Inferior parietal cortex (tissue), 1 donor: ENCODE measurements around the gene IFFO2.

ENCODE experiments used
- DNase-seq: peaks from one replicate; pipeline ENCODE4 v3.0.0-alpha.2; 2016; ENCODE audit errors: extremely low spot score

Gene IFFO2

DNA sequence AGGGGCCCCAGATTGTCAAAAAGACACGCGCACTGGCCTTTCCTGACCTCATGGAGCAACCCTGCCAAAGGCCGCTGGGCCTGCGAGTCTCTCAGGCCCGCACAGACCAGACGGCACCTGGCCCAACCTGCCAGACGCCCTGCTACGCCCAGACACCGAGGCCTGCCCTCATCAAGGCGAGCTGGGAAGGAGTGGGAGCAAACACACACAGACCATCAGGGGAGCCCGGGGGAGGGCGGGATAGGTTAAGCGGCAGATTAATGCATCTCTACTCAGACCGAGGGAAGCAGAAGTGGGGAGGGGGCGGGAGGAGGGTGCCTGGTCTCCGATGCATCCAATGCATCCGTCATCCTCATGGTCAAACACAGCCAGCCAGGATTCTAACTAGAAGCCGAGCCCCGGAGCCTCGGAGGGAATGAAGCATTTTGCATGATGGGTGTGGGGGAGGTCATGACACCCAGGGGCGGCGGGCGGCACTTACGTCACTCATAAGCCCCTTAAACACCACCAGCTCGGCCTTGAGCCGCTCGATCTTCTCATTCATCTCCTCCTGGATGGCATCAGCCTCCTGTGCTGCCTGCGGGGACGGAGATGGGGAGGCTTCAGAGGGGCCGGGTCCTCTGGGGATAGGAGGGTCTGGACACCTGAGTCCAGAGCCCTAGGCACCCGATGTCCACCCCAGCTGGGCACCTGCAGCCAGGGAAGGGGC lies 37.1 kb downstream of the IFFO2 start:
- no peak for DNase-seq

- no peak for DNase-seq
These were observed 38.1 kb downstream of the IFFO2 start for GRCh38 chr1:18918417-18918816.

- DNase-seq: no peak
These were observed 39.2 kb downstream of the IFFO2 start for GRCh38 chr1:18917071-18917799.

GRCh38 chr1:18915341-18915740 lies 41.1 kb downstream of the IFFO2 start:
- DNase-seq: no peak

DNA sequence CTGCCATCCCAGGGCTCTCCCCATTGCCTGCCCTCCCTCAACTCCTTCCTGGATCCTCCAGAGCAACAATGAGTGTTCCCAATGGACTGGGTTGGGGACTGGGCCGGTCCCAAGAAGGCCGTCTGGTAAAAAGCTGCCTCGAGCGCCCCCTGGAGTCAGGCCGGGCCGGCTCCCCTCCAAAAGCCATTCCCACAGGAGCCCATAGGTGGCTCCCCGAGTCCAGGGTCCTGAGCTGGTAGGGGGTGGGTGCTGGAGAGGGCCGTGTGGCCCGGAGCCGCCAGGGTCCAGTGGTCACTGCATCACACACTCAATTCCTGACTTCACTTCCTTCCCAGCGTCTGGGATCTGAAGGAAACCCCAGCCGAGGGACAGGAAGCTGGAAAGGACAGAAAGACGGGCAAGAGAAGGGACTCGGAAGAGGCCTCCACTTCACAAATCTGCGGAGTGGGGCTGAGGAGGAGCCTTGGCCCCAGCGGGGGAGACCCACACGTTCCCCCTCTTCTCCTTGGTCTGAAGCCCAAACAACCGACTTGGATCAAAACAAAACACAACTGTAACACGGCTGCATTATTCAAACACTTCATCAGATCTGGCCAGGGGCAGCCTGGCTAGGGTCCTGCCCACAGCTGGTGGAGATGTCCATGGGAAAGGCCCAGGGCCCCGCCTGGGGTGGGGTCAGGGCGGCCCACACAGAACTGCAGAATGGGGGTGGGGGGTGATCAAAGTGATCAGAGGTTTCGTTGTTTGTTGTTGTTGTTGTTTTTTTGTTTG lies 43.2 kb downstream of the IFFO2 start:
- peak; percentile 76 for DNase-seq

GRCh38 chr1:18912550-18912949 lies 43.9 kb downstream of the IFFO2 start:
- DNase-seq: no peak

GRCh38 chr1:18908911-18909771 lies 47.3 kb downstream of the IFFO2 start:
- DNase-seq: no peak

DNA sequence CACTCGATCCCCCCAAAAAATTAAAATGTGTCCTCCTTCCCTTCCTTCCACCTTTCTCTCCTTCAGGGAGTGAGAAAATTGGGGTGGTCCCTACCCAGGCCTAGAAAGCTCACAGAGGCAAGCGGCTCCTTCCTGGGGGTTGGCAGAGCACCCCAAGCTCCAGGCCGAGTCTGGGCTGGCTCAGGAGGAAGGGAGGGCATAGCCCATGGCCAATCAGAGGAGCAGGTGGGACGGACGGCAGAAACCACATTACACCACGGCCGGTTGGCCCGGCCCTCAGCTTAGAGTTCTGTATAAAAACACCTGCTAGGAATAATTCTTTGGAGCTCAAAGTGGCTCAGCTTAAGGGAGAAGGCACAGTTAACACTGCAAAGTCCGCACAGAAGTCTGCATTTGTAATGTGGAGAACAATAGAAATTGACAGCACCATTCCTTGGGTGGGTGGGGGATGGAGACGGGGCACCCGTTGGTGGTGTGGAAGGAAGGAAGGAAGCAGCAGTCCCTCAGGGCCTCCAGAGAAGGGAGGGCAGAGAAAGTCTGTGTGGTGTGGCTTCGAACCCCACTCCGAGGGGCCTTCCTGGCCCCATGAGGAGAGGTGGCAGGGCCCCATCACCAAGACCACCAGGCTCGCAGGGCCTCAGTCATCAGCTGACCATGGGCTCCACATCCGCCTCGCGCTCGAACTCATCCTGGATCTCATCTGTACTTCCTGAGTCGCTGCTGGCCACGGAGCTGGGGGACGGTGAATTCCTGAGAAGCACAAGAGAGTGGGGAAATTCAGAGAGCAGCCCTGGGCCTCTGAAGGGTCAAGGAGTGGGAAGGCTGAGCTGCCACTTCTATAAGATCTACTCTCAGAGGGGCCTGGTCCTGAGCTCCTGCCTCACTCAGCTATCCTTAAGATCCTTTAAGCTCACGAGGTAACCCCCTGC lies 48.3 kb downstream of the IFFO2 start:
- no peak for DNase-seq

- DNase-seq: peak; percentile 88
These were observed 49.2 kb downstream of the IFFO2 start for GRCh38 chr1:18907021-18907916.

- no peak for DNase-seq
These were observed 53.2 kb downstream of the IFFO2 start for GRCh38 chr1:18903291-18903756.

DNA sequence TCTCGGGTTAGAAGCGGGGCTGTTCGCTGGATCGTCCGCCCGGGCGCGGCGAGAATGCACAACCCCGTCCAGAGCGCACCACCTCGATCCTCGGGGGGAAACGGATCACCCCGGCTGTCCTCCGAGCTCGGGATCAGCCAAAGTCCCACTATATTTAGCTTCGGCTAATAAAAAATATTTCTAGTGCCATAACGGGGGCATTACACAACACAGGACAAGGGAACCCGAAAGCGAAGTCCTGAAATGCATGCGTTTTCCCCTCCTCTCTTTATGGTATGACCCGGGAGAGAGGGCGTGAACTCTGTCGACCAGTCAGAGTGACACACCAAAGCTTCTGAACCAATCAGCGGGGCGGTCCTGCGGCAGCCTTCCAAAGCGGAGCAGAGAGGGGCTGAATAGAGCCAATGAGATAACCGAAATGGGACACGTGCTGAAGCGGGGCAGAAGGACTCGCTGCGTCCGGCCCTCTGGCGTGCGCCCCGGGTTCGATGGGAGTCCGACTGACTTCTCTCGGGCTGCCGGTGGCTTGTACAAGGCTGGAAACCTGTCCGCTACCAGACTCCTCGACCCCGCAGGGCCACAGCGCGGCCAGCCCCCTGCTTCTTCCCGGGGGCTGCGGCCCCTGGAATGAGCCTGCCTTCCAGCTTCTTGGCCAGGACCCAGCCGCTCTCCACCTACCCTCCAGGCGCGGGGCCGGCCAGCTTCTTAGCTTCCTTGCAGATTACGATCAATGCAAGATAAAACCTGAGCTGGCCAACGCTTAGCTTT lies 53.8 kb downstream of the IFFO2 start, which contains the start of gene ALDH4A1:
Gene ALDH4A1, minus strand, starts transcription at position 33 of the 768 bp plus-strand sequence. Its CDS starts 32 bp downstream, at position 1.
- peak; percentile 99 for DNase-seq

- DNase-seq: no peak
These were observed 54.4 kb downstream of the IFFO2 start for GRCh38 chr1:18901952-18902522.

- no peak for DNase-seq
These were observed 55.1 kb downstream of the IFFO2 start for GRCh38 chr1:18901147-18901951.

DNA sequence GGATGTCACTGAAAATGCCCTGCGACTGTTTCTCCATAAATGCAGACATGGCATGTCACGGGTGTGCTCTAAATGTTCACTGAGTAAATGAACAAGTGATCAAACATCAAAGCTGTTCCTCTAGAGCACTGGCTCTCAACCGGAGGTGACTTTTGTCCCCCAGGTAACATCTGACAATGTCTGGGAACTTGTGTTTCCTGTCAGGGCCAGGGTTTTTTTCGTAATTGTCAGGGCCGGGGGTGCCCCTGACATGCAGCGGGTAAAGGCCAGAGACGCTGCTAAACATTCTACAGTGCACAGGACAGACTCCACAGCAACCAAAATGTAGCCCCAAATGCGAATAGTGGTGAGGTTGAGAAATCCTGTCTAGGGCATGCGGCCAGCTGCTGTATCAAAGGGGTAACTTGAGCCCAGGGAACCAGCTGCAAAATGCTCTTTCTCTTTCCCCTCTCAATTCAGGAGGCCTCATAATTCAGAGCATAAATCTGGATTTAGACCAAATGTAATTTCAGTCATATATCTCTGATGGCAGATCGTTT lies 56.1 kb downstream of the IFFO2 start:
- DNase-seq: no peak

- DNase-seq: no peak
These were observed 57.0 kb downstream of the IFFO2 start for GRCh38 chr1:18899363-18900049.

- DNase-seq: no peak
These were observed 57.9 kb downstream of the IFFO2 start for GRCh38 chr1:18898567-18898966.
